Endothelial cell (in vitro differentiated cells): ENCODE measurements around the gene SPIRE1. TPM values are rescaled to one million over a fixed set of nuclear protein-coding genes. Genes with fewer than 3 reads are reported as not detected.
A peak's percentile ranks its signal among the peaks of the same experiment; 100 is the strongest.
"Not testable (repeated sequence)": the region's sequence is repeated elsewhere in the genome, so short reads cannot be mapped to it uniquely, and the experiment has no call there.

Experiments
- DNase-seq: peaks from one replicate; pipeline ENCODE4 v3.0.0; 2021; ENCODE audit warnings: low spot score
- H3K27ac Mint-ChIP-seq: one replicate; pipeline ENCODE4 v1.8.0; 2021; ENCODE audit warnings: mixed read lengths, inconsistent platforms; ENCODE audit not compliant: unreplicated experiment
- H3K27me3 Mint-ChIP-seq: one replicate; pipeline ENCODE4 v1.8.0; 2021; ENCODE audit warnings: mild to moderate bottlenecking, moderate library complexity, mixed read lengths, inconsistent platforms; ENCODE audit not compliant: unreplicated experiment
- H3K36me3 Mint-ChIP-seq: one replicate; pipeline ENCODE4 v1.8.0; 2021; ENCODE audit warnings: mild to moderate bottlenecking, low read depth, mixed read lengths, inconsistent platforms; ENCODE audit not compliant: unreplicated experiment
- H3K4me1 Mint-ChIP-seq: one replicate; pipeline ENCODE4 v1.8.0; 2021; ENCODE audit warnings: mild to moderate bottlenecking, mixed read lengths, inconsistent platforms; ENCODE audit not compliant: unreplicated experiment
- H3K4me3 Mint-ChIP-seq: one replicate; pipeline ENCODE4 v1.8.0; 2021; ENCODE audit warnings: mild to moderate bottlenecking, mixed read lengths, inconsistent platforms; ENCODE audit not compliant: unreplicated experiment
- H3K9me3 Mint-ChIP-seq: one replicate; pipeline ENCODE4 v1.8.0; 2021; ENCODE audit warnings: mixed read lengths, inconsistent platforms; ENCODE audit not compliant: unreplicated experiment
- total RNA-seq: library from RNA; stranded (reverse); fragmentation: NEBNext Ultra II Directional; extraction: Animal tissue kit (Norgen Biotek cat#: 25700); gene quantifications from one replicate; pipeline ENCODE4 v1.2.1, GENCODE V29; 2021; ENCODE audit not compliant: unreplicated experiment
- TF ChIP-seq, protein P1 (sequence below): fragments of 200-600 bp; sonication (generic); IDR thresholded peaks from one replicate; pipeline ENCODE4 v1.5.0; 2021; ENCODE audit warnings: antibody characterized with exemption; ENCODE audit not compliant: unreplicated experiment

The SPIRE1 gene
- total RNA-seq, 1 donor from 2014 or later = 31.3 TPM

DNA sequence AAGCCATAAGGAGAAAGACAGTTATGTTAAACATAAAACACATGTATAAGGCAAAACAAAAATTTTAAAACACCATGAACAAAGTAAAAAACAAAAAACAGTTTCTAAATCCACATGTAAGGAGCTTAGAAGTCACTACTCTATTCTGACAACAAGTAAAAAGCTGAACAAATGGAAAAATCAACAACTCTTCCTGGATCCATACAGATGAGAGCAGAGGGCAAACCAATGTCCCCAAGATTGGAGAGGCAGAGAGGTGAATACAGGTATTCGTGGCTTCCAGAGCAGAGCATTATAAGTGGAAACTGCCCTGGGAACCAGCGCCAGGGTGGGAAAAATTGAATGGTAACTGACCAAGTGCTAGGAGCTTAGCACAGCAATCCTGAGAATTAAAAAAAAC lies 93.5 kb downstream of the SPIRE1 start:
- TF ChIP-seq, protein P1, sequence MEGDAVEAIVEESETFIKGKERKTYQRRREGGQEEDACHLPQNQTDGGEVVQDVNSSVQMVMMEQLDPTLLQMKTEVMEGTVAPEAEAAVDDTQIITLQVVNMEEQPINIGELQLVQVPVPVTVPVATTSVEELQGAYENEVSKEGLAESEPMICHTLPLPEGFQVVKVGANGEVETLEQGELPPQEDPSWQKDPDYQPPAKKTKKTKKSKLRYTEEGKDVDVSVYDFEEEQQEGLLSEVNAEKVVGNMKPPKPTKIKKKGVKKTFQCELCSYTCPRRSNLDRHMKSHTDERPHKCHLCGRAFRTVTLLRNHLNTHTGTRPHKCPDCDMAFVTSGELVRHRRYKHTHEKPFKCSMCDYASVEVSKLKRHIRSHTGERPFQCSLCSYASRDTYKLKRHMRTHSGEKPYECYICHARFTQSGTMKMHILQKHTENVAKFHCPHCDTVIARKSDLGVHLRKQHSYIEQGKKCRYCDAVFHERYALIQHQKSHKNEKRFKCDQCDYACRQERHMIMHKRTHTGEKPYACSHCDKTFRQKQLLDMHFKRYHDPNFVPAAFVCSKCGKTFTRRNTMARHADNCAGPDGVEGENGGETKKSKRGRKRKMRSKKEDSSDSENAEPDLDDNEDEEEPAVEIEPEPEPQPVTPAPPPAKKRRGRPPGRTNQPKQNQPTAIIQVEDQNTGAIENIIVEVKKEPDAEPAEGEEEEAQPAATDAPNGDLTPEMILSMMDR = no peak
- peaks cover 3% of the 10 kb centered on the region for H3K27me3 Mint-ChIP-seq
- no peak overlapping the region for H3K27ac Mint-ChIP-seq

DNA sequence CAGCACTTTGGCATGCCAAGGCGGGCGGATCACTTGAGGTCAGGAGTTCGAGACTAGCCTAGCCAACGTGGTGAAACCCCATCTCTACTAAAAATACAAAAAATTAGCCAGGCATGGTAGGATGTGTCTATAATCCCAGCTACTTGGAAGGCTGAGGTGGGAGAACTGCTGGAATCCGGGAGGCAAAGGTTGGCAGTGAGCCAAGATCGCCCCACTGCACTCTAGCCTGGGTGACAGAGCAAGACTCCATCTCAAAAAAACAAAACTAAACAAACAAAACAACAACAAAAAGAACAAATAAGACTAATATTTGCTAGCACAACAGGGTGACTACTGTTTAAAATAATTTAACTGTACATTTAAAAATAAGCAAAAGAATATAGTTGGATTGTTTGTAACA lies 97.3 kb downstream of the SPIRE1 start:
- H3K27me3 Mint-ChIP-seq, DNase-seq, H3K4me1 Mint-ChIP-seq, H3K4me3 Mint-ChIP-seq, H3K27ac Mint-ChIP-seq: not testable (repeated sequence)
- Mint-ChIP-seq H3K36me3 (peaks cover 27% of the 10 kb centered on the region), H3K9me3 (peaks cover 11% of the 10 kb centered on the region)

More for the DNA sequence above, 93.5 kb downstream of the SPIRE1 start:
- DNase-seq = no peak
- H3K4me3 Mint-ChIP-seq = no peak overlapping the region
- H3K4me1 Mint-ChIP-seq = no peaks in the 10 kb centered on the region
- H3K9me3 Mint-ChIP-seq = peaks cover 8% of the 10 kb centered on the region
- peaks cover 3% of the 10 kb centered on the region for H3K36me3 Mint-ChIP-seq

DNA sequence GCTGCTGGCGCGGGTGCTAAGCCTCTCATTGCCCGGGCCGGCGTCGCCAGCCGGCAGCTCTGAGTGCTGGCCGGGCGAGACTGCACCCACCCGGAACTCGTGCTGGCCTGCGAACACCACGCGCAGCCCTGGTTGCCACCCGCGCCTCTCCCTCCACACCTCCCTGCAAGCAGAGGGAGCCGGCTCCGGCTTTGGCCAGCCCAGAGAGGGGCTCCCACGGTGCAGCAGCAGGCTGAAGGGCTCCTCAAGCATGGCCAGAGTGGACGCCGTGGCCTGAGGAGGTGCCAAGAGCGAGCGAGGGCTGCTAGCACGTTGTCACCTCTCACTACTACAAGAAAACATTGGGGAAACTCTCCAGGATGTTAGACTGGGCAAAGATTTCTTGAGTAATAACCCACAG lies 98.6 kb downstream of the SPIRE1 start:
- peaks cover 40% of the 10 kb centered on the region for H3K36me3 Mint-ChIP-seq
- no peak for DNase-seq
- H3K9me3 Mint-ChIP-seq = peaks cover 24% of the 10 kb centered on the region
- H3K4me1 Mint-ChIP-seq = no peaks in the 10 kb centered on the region
- peaks cover 4% of the 10 kb centered on the region for H3K27me3 Mint-ChIP-seq
- no peak overlapping the region for H3K4me3 Mint-ChIP-seq
- TF ChIP-seq, protein P1 = no peak
- H3K27ac Mint-ChIP-seq = no peak overlapping the region

DNA sequence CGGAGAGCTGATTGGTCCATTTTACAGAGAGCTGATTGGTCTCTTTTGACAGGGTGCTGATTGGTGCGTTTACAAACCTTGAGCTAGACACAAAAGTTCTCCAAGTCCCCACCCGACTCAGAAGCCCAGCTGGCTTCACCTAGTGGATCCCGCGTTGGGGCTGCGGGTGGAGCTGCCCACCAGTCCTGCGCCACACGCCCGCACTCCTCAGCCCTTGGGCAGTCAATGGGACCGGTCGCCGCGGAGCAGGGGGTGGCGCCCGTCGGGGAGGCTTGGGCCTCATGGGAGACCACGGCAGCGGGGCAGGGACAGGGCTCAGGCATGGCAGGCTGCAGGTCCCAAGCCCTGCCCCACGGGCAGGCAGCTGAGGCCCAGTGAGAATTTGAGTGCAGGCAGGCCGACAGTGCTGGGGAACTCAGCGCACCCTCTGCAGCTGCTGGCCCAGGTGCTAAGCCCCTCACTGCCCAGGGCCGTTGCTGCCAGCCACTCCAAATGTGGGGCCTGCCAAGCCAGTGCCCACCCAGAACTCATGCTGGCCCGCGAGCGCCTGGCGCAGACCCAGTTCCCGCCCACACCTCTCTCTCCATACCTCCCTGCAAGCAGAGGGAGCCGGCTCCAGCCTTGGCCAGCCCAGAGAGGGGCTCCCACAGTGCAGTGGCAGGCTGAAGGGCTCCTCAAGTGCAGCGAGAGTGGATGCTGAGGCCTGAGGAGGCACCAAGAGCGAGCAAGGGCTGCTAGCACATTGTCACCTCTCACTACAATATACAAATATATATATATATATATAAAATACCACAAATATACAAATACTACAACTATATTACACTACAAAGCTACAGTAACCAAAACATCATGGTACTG lies 100.7 kb downstream of the SPIRE1 start:
- Mint-ChIP-seq H3K36me3 (peaks cover 50% of the 10 kb centered on the region), H3K9me3 (peaks cover 26% of the 10 kb centered on the region), H3K27ac (no peak overlapping the region), H3K4me3 (peak overlapping the region; percentile 65), H3K27me3 (peaks cover 6% of the 10 kb centered on the region), H3K4me1 (peaks cover 2% of the 10 kb centered on the region)
- no peak for DNase-seq
- TF ChIP-seq, protein P1 = no peak

DNA sequence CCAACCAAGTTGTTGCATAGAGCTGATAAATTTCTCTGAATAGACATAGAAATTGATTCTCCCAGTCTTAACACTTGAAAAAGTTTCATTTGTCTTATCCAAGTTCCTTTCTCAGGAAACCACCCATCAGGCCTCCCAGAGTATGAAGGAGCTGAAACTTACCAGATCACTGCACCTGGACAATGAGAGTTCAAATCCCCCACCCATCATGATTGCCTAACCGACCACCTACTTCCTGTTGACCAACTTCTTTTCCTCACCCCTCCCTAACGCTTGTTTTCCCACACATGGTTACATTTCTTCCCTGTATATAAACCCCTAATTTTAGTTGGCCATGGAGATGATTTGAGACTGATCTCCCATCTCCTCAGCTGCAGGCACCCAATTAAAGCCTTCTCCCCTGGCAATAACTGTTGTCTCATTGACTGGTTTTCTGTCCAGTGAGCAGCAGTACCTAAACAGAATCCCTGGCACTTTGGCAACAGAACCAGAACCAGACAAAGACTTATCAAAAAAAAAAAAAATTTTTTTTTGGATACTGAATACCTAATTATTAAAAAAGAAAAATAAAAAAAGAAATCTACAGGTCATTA lies 103.0 kb downstream of the SPIRE1 start:
- peaks cover 6% of the 10 kb centered on the region for H3K27me3 Mint-ChIP-seq
- no peak for DNase-seq
- TF ChIP-seq, protein P1 = no peak
- no peak overlapping the region for H3K27ac Mint-ChIP-seq
- peaks cover 22% of the 10 kb centered on the region for H3K9me3 Mint-ChIP-seq
- peaks cover 2% of the 10 kb centered on the region for H3K4me1 Mint-ChIP-seq
- no peak overlapping the region for H3K4me3 Mint-ChIP-seq
- H3K36me3 Mint-ChIP-seq = peaks cover 47% of the 10 kb centered on the region
